Stimulated activated naive B cell treated with anti-CD40 and anti-IgM and Interleukin-4, amounts not matched to agents 10 μg/mL and 1 μg/mL and 100 μg/mL, for 72 hours (primary cell): ENCODE data around the gene EEFSEC.

Experiments
- ATAC-seq, 2 donors: fragments of 150-1000 bp; cut with Tn5 transposase; replicated peaks; 2 replicates each; pipeline ENCODE4 v1.10.0; 2021; ENCODE audit warnings: moderate library complexity in 1 of 2
- DNase-seq: peaks from one replicate; pipeline ENCODE4 v3.0.0; 2021
- H3K27ac Mint-ChIP-seq: one replicate; pipeline ENCODE4 v1.8.0; 2022; ENCODE audit warnings: mild to moderate bottlenecking, mixed read lengths
- H3K27me3 Mint-ChIP-seq, 2 donors: one replicate each; pipeline ENCODE4 v1.8.0; 2022; ENCODE audit warnings: mixed read lengths in 2 of 2
- H3K36me3 Mint-ChIP-seq, 2 donors: one replicate each; pipeline ENCODE4 v1.8.0; 2022; ENCODE audit warnings: mixed read lengths in 2 of 2, mild to moderate bottlenecking in 1 of 2
- H3K4me1 Mint-ChIP-seq, 2 donors: one replicate each; pipeline ENCODE4 v1.8.0; 2022; ENCODE audit warnings: mixed read lengths in 2 of 2, mild to moderate bottlenecking in 1 of 2
- H3K4me3 Mint-ChIP-seq, 2 donors: one replicate each; pipeline ENCODE4 v1.8.0; 2022; ENCODE audit warnings: mild to moderate bottlenecking in 2 of 2, mixed read lengths in 2 of 2, moderate library complexity in 1 of 2
- H3K9me3 Mint-ChIP-seq, 2 donors: one replicate each; pipeline ENCODE4 v1.8.0; 2022; ENCODE audit warnings: mixed read lengths in 2 of 2, mild to moderate bottlenecking in 1 of 2

EEFSEC gene

DNA sequence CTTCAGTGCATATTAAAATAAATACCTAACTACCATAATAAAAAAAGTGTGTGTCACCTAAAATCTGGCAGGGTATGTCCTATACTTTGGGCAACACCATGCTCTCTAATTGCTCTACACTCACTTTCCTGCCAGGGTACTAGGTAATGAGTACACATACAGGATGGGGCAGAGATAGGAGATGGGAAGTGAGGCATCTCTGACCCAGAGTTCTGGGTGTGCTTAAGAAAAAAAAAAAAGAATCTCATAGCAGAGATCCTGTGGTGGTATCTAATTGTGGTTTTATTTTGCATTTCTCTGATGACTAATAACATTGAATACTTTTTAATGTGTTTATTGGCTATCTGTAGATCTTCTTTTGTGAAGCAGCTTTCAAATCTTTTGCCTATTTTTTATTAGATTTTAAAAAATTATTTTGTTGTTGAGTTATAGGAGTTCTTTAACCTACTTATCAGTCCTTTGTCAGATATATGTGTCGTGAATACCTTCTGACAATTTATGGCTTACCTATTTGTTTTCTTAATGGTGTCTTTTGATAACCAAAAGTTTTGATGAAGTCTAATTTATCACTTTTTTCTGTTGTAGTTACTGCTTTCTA is 48.0 kb downstream of the EEFSEC start:
- DNase-seq = no peak
- H3K27ac Mint-ChIP-seq = no peak overlapping the region
- H3K27me3 Mint-ChIP-seq = no peaks in the 10 kb centered on the region
- H3K36me3 Mint-ChIP-seq = peaks cover 15 to 30% of the 10 kb centered on the region in 2 donors
- H3K9me3 Mint-ChIP-seq = no peaks in the 10 kb centered on the region
- H3K4me1 Mint-ChIP-seq = peaks cover 8 to 19% of the 10 kb centered on the region in 2 donors
- no peak for ATAC-seq
- no peak overlapping the region for H3K4me3 Mint-ChIP-seq

- DNase-seq (no peak), ATAC-seq (no peak)
- Mint-ChIP-seq H3K4me1 (peaks cover 4 to 13% of the 10 kb centered on the region in 2 donors), H3K36me3 (peaks cover 17 to 32% of the 10 kb centered on the region in 2 donors), H3K4me3 (no peak overlapping the region), H3K27me3 (no peaks in the 10 kb centered on the region), H3K9me3 (no peaks in the 10 kb centered on the region), H3K27ac (no peak overlapping the region)
Observed at GRCh38 chr3:128203169-128203568, 49.9 kb downstream of the EEFSEC start.

DNA sequence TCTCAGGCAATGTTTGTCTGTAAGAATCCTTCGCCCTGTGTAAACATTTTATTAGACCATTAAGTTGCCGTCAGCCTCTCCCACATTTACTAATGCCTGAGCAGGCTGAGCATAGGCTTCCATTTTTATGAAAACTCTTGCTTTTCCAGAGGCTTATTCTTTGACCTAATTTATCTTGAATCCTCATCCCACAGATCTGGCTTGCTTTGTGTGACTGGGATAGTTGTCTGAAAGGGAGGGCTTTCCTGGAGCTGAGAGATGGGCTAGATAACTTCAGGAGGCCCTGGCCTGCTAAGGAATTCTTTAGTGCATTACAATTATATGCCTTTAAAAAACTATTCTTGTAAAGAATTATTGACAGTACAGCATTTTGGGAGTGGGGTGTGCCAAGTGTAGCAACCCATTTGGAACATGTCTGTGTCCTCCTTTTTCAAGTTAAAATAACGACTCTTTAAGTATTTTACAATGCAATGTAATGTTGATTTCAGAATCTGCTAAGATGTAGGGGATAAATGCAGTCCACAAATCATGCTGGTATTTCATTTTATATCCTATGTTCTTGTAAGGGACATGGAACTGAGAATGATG is 52.4 kb downstream of the EEFSEC start:
- H3K27me3 Mint-ChIP-seq = no peaks in the 10 kb centered on the region
- H3K9me3 Mint-ChIP-seq = no peaks in the 10 kb centered on the region
- ATAC-seq (no peak), DNase-seq (no peak)
- H3K27ac Mint-ChIP-seq = no peak overlapping the region
- no peak overlapping the region for H3K4me3 Mint-ChIP-seq
- peaks cover 4 to 16% of the 10 kb centered on the region in 2 donors for H3K4me1 Mint-ChIP-seq
- H3K36me3 Mint-ChIP-seq = peaks cover 11 to 27% of the 10 kb centered on the region in 2 donors

GRCh38 chr3:128207951-128208350 is 54.7 kb downstream of the EEFSEC start:
- Mint-ChIP-seq H3K27me3 (no peaks in the 10 kb centered on the region), H3K9me3 (no peaks in the 10 kb centered on the region), H3K4me1 (peaks cover 4 to 16% of the 10 kb centered on the region in 2 donors), H3K4me3 (no peak overlapping the region), H3K36me3 (peaks cover 9 to 18% of the 10 kb centered on the region in 2 donors), H3K27ac (no peak overlapping the region)
- ATAC-seq = no peak
- DNase-seq = no peak

GRCh38 chr3:128210711-128211110 is 57.4 kb downstream of the EEFSEC start:
- peaks cover 2 to 13% of the 10 kb centered on the region in 2 donors for H3K36me3 Mint-ChIP-seq
- no peaks in the 10 kb centered on the region for H3K9me3 Mint-ChIP-seq
- peaks cover 6 to 13% of the 10 kb centered on the region in 2 donors for H3K4me1 Mint-ChIP-seq
- no peak overlapping the region for H3K4me3 Mint-ChIP-seq
- no peak for DNase-seq
- no peak overlapping the region for H3K27ac Mint-ChIP-seq
- ATAC-seq = no peak
- H3K27me3 Mint-ChIP-seq = no peaks in the 10 kb centered on the region

- peaks cover 1 to 3% of the 10 kb centered on the region in 2 donors for H3K9me3 Mint-ChIP-seq
- no peak overlapping the region for H3K27ac Mint-ChIP-seq
- no peak overlapping the region for H3K4me3 Mint-ChIP-seq
- no peak for DNase-seq
- peaks cover 16 to 38% of the 10 kb centered on the region in 2 donors for H3K4me1 Mint-ChIP-seq
- no peak for ATAC-seq
- no peaks in the 10 kb centered on the region for H3K27me3 Mint-ChIP-seq
- peaks cover 4 to 24% of the 10 kb centered on the region in 2 donors for H3K36me3 Mint-ChIP-seq
Observed at GRCh38 chr3:128214056-128214455, 60.8 kb downstream of the EEFSEC start.

- H3K9me3 Mint-ChIP-seq = peaks cover 4 to 7% of the 10 kb centered on the region in 2 donors
- ATAC-seq (no peak), DNase-seq (no peak)
- H3K27me3 Mint-ChIP-seq = no peaks in the 10 kb centered on the region
- peak overlapping the region; percentile 60 for H3K27ac Mint-ChIP-seq
- no peak overlapping the region for H3K4me3 Mint-ChIP-seq
- peaks cover 12 to 34% of the 10 kb centered on the region in 2 donors for H3K36me3 Mint-ChIP-seq
- H3K4me1 Mint-ChIP-seq = peaks cover 13 to 32% of the 10 kb centered on the region in 2 donors
Observed at GRCh38 chr3:128215290-128215689, 62.0 kb downstream of the EEFSEC start.

DNA sequence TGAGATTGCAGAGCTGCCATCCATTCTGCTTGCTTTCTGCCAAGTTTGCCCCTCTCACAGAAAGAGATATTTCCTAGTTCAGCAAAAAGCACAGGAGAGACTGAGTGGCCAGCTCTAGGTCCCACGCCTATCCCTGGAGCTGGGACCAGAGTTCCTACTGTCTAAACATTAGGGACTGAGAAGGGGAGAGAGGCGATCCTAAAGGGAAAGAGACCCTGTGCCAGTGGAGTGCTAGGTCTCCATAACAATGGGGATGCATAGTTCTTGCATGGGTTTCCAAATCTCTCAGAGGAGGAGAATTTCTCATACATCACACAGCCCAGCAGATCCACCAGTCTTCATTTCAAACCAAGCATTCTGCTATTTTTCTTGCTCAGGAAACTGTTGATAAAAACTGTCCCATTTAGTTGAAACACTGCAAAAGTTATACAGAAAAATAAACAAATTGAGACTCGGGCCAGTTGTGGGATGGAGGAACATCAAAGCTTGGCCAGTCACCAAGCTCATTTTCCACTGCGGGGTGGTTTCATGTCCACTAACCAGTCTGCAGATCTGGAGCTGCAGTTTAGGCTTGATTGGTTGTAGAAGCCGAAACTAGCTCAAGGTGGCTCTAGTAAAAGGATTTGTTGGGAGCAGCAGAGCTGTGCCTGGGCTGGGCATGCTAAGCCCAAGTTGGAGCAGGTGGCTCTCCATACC is 62.7 kb downstream of the EEFSEC start:
- Mint-ChIP-seq H3K27me3 (no peaks in the 10 kb centered on the region), H3K27ac (peak overlapping the region; percentile 60), H3K9me3 (peaks cover 8 to 13% of the 10 kb centered on the region in 2 donors), H3K36me3 (peaks cover 19 to 40% of the 10 kb centered on the region in 2 donors), H3K4me1 (peaks cover 13 to 31% of the 10 kb centered on the region in 2 donors), H3K4me3 (no peak overlapping the region)
- ATAC-seq = no peak
- DNase-seq = no peak

DNA sequence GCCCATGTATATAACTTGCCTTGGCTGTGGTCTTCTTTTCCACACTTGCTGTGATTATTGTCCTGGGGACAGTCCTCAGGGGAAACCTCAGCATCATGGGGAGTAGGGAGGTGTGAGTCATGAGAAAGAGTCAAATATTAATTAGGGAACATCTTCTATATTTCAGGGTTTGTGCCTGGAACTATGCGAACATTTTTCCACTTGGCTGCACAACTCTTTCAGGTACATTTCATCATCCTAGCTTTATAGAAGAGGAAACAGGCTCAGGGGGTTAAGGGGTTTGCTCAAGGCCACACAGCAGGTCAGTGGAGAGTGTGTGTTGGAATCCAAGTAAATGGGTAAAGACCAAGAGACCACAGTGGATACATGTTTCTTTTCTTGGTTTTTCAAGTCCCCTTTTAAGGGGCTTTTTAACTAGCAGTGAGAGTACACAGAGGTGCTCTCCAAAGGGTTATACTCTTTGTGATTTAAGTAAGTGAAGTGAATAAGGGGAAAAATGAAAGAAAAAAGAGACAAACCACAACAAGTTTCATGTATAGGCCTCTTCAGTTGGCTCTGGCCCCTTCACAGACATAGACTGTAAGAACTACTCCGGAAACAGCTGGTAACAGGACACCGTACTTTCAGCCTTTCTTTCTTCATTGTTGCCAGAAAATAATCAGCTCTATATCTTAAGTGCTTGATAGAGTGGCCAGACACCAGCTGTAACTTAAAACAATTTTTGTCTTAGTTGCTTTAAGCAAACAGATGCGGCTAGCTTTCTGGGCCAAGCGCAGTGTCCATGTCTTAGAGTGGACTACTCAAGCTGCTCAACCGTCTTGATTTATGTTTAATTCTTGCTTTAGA is 64.6 kb downstream of the EEFSEC start:
- ATAC-seq (peak; percentile 57 to 82), DNase-seq (no peak)
- Mint-ChIP-seq H3K4me1 (peaks cover 13 to 31% of the 10 kb centered on the region in 2 donors), H3K4me3 (no peak overlapping the region), H3K27ac (peak overlapping the region; percentile 82), H3K27me3 (no peaks in the 10 kb centered on the region), H3K9me3 (peaks cover 11 to 16% of the 10 kb centered on the region in 2 donors), H3K36me3 (peaks cover 22 to 45% of the 10 kb centered on the region in 2 donors)

DNA sequence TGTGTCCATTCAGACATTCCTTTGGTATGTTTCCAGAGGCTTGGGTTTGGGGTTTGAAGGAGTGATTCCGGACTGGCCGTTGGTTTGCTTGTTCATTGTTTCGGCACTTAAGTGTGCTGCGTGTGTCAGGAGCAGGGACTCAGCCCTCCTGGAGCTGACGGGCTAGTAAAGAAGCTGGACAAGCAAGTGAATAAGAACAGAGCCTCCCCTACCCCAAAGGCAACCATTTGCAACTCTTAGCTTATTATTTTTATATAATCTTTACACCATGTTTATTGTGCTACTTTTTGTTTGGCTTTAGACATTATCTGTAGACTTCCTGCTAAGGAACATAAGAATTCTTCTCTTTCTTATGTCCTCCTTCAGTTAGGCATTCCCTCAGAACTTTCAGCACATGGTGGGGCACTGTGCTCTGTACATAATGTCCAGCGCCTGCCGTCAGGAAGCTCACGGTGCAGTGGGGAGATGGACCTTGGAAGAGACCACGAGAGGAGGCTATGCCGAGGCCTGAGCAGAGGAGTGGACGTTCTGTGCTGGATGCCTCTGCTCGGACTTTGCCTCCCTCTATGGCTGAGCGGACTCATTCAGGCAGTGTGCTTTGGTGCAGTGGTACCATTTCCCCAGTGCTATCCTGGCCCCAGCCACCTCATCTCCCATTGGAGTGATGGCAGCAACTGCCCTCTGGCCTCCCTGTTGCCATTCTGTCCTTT is 65.4 kb downstream of the EEFSEC start:
- no peak for DNase-seq
- ATAC-seq = no peak
- Mint-ChIP-seq H3K9me3 (peaks cover 13 to 19% of the 10 kb centered on the region in 2 donors), H3K4me3 (no peak overlapping the region), H3K27me3 (no peaks in the 10 kb centered on the region), H3K27ac (peak overlapping the region; percentile 4), H3K36me3 (peaks cover 29 to 47% of the 10 kb centered on the region in 2 donors), H3K4me1 (peaks cover 13 to 31% of the 10 kb centered on the region in 2 donors)

GRCh38 chr3:128221328-128221727 is 68.0 kb downstream of the EEFSEC start:
- Mint-ChIP-seq H3K9me3 (peaks cover 15 to 20% of the 10 kb centered on the region in 2 donors), H3K27me3 (no peaks in the 10 kb centered on the region), H3K4me3 (no peak overlapping the region), H3K4me1 (peaks cover 10 to 31% of the 10 kb centered on the region in 2 donors), H3K27ac (no peak overlapping the region), H3K36me3 (peaks cover 44 to 65% of the 10 kb centered on the region in 2 donors)
- DNase-seq = no peak
- no peak for ATAC-seq

GRCh38 chr3:128222796-128223385 is 69.6 kb downstream of the EEFSEC start:
- ATAC-seq = no peak
- Mint-ChIP-seq H3K9me3 (peaks cover 15 to 17% of the 10 kb centered on the region in 2 donors), H3K27me3 (no peaks in the 10 kb centered on the region), H3K4me1 (peaks cover 3 to 27% of the 10 kb centered on the region in 2 donors), H3K36me3 (peaks cover 44 to 62% of the 10 kb centered on the region in 2 donors), H3K27ac (no peak overlapping the region), H3K4me3 (no peak overlapping the region)
- no peak for DNase-seq

DNA sequence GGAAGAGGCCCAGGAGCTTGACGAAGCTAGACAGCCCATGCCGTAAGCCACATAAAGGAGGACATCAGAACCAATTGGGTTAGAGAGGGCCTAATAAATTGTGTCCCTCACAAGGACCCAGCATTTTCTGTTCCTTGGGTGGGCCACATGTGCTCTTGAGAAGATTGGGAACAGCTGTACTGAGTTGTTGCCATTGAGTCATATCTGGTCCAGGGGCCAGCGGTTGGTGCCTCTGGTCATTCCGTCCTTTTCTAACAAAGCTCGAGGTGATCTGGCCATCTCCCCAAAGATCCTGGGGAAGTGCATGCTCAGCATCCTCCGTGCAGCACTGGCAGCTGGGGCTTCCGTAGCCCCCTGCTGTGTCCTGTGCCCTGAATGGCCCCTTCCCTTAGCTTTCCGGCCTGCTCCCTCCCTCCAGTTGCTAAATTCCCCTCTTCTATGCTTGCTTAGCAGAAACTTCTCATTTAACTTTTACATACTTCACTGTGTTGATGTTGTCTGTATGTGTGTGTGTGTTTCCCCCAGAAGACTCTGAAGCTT is 73.0 kb downstream of the EEFSEC start:
- H3K9me3 Mint-ChIP-seq = peaks cover 5% of the 10 kb centered on the region in 2 donors
- no peak for DNase-seq
- H3K36me3 Mint-ChIP-seq = peaks cover 25 to 37% of the 10 kb centered on the region in 2 donors
- peaks cover 3 to 24% of the 10 kb centered on the region in 2 donors for H3K4me1 Mint-ChIP-seq
- H3K27me3 Mint-ChIP-seq = no peaks in the 10 kb centered on the region
- H3K27ac Mint-ChIP-seq = peak overlapping the region; percentile 22
- no peak overlapping the region for H3K4me3 Mint-ChIP-seq
- no peak for ATAC-seq
